Stimulated activated CD4-positive, alpha-beta T cell treated with anti-CD3 and anti-CD28 coated beads, Interleukin-4, amount 100 ng/mL, for 4 hours (primary cell): ENCODE measurements around the gene CSH2.
A peak's percentile ranks its signal among the peaks of the same experiment; 100 is the strongest.

Experiments used
- DNase-seq, 2 experiments: peaks; one replicate each; pipeline ENCODE4 v3.0.0-alpha.2; 2020

Gene CSH2

GRCh38 chr17:63854709-63855108 lies 18.8 kb downstream of the CSH2 start:
- no peak for DNase-seq

- DNase-seq: no peak
These were observed 20.2 kb downstream of the CSH2 start for GRCh38 chr17:63853260-63853659.

GRCh38 chr17:63850401-63850800 lies 23.1 kb downstream of the CSH2 start:
- DNase-seq: no peak

- DNase-seq: peak; percentile 94 to 96
These were observed 24.4 kb downstream of the CSH2 start for GRCh38 chr17:63848834-63849689.

GRCh38 chr17:63847525-63848249 lies 25.8 kb downstream of the CSH2 start:
- no peak for DNase-seq

- DNase-seq: no peak
These were observed 28.0 kb downstream of the CSH2 start for GRCh38 chr17:63845509-63845908.

- no peak for DNase-seq
These were observed 29.4 kb downstream of the CSH2 start for GRCh38 chr17:63843910-63844677.

GRCh38 chr17:63843387-63843888 lies 30.0 kb downstream of the CSH2 start:
- peak in 1 of 2 experiments; percentile 20 for DNase-seq

GRCh38 chr17:63842540-63843386 lies 30.7 kb downstream of the CSH2 start, which contains the start of gene SMARCD2:
Gene SMARCD2 (minus strand): TSS chr17:63842685. CDS start chr17:63842674, 11 bp downstream.
- peak; percentile 98 to 99 for DNase-seq

GRCh38 chr17:63842173-63842539 lies 31.3 kb downstream of the CSH2 start:
- no peak for DNase-seq

- DNase-seq: no peak
These were observed 31.9 kb downstream of the CSH2 start for GRCh38 chr17:63841350-63842172.

- DNase-seq: no peak
These were observed 32.7 kb downstream of the CSH2 start for GRCh38 chr17:63840591-63841349.

- DNase-seq: no peak
These were observed 34.8 kb downstream of the CSH2 start for GRCh38 chr17:63838631-63839171.

GRCh38 chr17:63837962-63838600 lies 35.4 kb downstream of the CSH2 start:
- DNase-seq: no peak

GRCh38 chr17:63837480-63837879 lies 36.0 kb downstream of the CSH2 start:
- DNase-seq: no peak

GRCh38 chr17:63836811-63837210 lies 36.7 kb downstream of the CSH2 start:
- DNase-seq: no peak

- no peak for DNase-seq
These were observed 38.2 kb downstream of the CSH2 start for GRCh38 chr17:63835167-63835720.

- peak in 1 of 2 experiments; percentile 25 for DNase-seq
These were observed 38.9 kb downstream of the CSH2 start for GRCh38 chr17:63834431-63835166.
